ENCODE measurements around the gene AGPAT3. TPM values are rescaled to one million over a fixed set of nuclear protein-coding genes. Genes with fewer than 3 reads are reported as not detected.

Gene AGPAT3
- total RNA-seq, 1 donor from 2014 or later = 65.9 TPM

DNA sequence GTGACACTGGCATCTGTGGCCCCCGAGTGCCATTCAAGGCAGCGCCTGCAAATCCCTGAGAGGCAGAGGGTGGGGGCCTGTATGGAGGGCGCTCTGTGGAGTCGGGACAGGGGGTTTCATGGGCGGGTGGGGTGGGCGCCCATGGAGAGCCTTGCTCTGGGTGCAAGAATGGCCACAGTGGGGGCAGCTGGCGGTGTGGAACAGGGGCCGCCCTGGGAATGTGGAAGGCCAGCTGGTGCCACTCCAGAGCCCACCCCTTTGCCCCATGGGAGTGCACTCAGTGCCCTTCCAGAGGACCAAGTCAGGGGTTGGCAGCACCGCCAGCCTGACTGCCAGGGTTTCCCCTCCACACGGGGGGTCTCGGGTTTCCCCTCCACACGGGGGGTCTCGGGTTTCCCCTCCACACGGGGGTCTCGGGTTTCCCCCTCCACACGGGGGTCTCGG, 92.1 kb downstream of the AGPAT3 start:
- DNase-seq (ENCODE audit: low spot score in 2 of 2) = no peak
- H3K9me3 ChIP-seq = no peaks in the 10 kb centered on the region
- H3K36me3 ChIP-seq = peaks cover 7 to 20% of the 10 kb centered on the region in 2 donors
- H3K4me3 ChIP-seq = no peak overlapping the region
- intact Hi-C loops (cut with DNase I) = no loop called here
- H3K27ac ChIP-seq = no peak overlapping the region
- H3K27me3 ChIP-seq = no peaks in the 10 kb centered on the region
- H3K4me1 ChIP-seq = no peaks in the 10 kb centered on the region
- TF ChIP-seq, protein P1, sequence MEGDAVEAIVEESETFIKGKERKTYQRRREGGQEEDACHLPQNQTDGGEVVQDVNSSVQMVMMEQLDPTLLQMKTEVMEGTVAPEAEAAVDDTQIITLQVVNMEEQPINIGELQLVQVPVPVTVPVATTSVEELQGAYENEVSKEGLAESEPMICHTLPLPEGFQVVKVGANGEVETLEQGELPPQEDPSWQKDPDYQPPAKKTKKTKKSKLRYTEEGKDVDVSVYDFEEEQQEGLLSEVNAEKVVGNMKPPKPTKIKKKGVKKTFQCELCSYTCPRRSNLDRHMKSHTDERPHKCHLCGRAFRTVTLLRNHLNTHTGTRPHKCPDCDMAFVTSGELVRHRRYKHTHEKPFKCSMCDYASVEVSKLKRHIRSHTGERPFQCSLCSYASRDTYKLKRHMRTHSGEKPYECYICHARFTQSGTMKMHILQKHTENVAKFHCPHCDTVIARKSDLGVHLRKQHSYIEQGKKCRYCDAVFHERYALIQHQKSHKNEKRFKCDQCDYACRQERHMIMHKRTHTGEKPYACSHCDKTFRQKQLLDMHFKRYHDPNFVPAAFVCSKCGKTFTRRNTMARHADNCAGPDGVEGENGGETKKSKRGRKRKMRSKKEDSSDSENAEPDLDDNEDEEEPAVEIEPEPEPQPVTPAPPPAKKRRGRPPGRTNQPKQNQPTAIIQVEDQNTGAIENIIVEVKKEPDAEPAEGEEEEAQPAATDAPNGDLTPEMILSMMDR (IDR thresholded peaks at IDR 0.05) = no peak

DNA sequence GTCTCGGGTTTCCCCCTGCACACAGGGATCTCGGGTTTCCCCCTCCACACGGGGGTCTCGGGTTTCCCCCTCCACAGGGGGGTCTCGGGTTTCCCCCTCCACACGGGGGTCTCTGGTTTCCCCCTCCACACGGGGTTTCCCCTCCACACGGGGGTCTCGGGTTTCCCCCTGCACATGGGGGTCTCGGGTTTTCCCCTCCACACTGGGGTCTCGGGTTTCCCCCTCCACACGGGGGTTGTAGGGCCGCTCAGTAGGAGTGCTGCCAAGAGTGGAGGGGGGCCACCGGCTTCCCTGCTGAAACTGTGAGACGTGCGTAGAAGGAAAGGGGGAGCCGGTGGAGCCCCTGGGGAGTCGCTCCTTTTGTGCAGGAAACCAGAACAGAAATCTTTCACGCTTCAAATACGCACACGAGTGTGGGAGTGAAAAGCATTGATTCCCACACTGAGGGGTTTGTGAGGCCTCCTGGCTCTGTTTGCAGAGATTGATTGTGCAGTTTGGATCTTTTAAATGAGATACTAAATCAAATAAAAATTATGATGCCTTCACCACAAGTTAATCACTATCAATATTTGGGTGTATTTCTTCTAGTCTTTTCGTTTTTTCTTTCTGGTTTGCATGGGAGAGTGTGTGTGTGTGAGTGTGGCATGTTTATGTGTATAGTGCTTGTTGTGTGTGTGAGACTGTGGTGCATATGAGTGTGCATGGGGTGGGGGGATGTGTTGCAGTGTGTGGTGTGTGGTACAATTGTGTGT, 92.8 kb downstream of the AGPAT3 start:
- Histone ChIP-seq H3K36me3 (peaks cover 7 to 20% of the 10 kb centered on the region in 2 donors), H3K27ac (no peak overlapping the region), H3K4me1 (no peaks in the 10 kb centered on the region), H3K27me3 (no peaks in the 10 kb centered on the region), H3K4me3 (no peak overlapping the region), H3K9me3 (no peaks in the 10 kb centered on the region)
- TF ChIP-seq, protein P1 (IDR thresholded peaks at IDR 0.05) = no peak
- DNase-seq (ENCODE audit: low spot score in 2 of 2) = no peak
- intact Hi-C loops (cut with DNase I) = no loop called here

DNA sequence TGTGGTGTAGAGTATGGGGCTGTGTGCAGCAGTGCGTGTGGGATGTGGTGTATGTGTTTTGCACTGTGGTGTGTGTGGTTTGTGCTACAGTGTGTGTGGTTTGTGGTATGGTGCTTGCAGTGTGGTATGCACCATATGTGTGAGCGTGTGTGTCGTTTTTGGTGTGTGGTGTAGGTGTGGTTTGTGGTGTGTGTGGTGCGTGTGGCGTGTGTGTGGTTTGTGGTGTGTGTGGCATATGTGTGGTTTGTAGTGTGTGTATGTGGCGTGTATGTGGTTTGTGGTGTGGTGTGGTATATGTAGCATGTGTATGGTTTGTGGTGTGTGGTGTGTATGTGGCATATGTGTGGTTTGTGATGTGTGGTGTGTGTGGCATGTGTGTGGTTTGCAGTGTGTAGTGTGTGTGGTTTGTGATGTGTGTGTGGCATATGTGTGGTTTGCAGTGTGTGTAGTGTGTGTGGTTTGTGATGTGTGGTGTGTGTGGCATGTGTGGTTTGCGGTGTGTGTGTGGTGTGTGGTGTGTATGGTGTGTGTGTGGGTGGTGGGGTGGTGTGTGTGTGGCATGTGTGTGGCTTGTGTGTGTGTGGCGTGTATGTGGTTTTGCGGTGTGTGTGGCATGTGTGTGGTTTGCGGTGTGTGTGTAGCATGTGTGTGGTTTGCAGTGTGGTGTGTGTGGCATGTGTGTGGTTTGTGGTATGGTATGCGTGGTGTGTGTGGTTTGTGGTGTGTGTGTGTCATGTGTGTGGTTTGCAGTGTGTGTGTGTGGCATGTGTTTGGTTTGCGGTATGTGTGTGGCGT, 93.5 kb downstream of the AGPAT3 start:
- intact Hi-C loops (cut with DNase I) = no loop called here
- Histone ChIP-seq H3K27me3 (no peaks in the 10 kb centered on the region), H3K4me1 (no peaks in the 10 kb centered on the region), H3K36me3 (peaks cover 7 to 25% of the 10 kb centered on the region in 2 donors), H3K9me3 (no peaks in the 10 kb centered on the region), H3K27ac (no peak overlapping the region), H3K4me3 (no peak overlapping the region)
- TF ChIP-seq, protein P1 (IDR thresholded peaks at IDR 0.05) = no peak
- DNase-seq (ENCODE audit: low spot score in 2 of 2) = no peak

DNA sequence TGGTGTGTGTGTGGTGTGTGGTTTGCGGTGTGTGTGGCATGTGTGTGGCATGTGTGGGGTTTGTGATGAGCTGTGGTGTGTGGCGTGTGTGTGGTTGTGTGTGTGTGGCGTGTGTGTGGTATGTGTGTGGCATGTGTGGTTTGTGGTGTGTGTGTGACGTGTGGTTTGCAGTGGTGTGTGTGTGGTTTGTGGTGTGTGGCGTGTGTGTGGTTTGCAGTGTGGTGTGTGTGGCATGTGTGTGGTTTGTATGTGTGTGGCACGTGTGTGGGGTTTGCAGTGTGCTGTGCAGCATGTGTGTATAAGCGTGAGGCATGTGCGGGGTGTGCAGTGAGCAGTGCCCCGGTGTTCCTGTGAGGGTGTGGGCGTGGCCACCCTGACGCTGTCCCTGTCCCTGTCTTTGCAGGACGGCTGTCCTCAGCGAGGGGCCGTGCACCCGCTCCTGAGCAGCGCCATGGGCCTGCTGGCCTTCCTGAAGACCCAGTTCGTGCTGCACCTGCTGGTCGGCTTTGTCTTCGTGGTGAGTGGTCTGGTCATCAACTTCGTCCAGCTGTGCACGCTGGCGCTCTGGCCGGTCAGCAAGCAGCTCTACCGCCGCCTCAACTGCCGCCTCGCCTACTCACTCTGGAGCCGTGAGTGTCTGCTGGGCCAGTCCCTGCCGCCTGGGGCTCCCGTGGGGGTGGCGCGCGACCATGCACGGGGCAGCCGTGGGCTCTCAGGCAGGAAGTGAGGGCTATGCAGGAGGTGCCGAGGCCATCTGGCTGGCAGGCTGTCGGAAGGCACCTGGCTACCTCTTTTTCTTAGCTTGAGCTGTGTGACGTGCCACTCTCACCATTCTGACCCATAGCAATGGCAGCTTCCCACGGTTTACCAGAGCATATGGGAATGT, 94.5 kb downstream of the AGPAT3 start:
- no peaks in the 10 kb centered on the region for H3K9me3 ChIP-seq
- no peak overlapping the region for H3K27ac ChIP-seq
- H3K36me3 ChIP-seq = peaks cover 7 to 25% of the 10 kb centered on the region in 2 donors
- H3K27me3 ChIP-seq = no peaks in the 10 kb centered on the region
- TF ChIP-seq, protein P1 (IDR thresholded peaks at IDR 0.05) = no peak
- H3K4me1 ChIP-seq = no peaks in the 10 kb centered on the region
- DNase-seq (ENCODE audit: low spot score in 2 of 2) = no peak
- H3K4me3 ChIP-seq = no peak overlapping the region
- intact Hi-C loops (cut with DNase I) = no loop called here

DNA sequence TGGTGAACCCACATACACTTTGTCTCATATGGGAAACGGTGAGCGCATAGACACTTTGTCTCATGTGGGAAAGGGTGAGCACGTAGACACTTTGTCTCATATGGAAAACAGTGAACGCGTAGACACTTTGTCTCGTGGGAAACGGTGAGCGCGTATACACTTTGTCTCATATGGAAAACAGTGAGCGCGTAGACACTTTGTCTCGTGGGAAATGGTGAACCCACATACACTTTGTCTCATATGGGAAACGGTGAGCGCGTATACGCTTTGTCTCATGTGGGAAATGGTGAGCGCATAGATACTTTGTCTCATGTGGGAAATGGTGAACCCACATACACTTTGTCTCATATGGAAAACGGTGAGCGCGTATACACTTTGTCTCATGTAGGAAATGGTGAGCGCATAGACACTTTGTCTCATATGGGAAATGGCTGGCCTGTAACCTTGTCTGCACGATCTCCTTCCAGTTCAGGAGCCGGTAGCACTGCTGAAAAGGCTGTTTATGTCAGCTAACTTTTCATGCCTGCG, 96.4 kb downstream of the AGPAT3 start:
- Histone ChIP-seq H3K4me1 (no peaks in the 10 kb centered on the region), H3K9me3 (no peaks in the 10 kb centered on the region), H3K27me3 (no peaks in the 10 kb centered on the region), H3K36me3 (peaks cover 7 to 27% of the 10 kb centered on the region in 2 donors), H3K4me3 (no peak overlapping the region), H3K27ac (no peak overlapping the region)
- intact Hi-C loops (cut with DNase I) = no loop called here
- TF ChIP-seq, protein P1 (IDR thresholded peaks at IDR 0.05) = no peak
- DNase-seq (ENCODE audit: low spot score in 2 of 2) = no peak

Measured in ascending aorta (tissue), 2 donors.